ENCODE data around the gene IER5L.

Gene IER5L

DNA sequence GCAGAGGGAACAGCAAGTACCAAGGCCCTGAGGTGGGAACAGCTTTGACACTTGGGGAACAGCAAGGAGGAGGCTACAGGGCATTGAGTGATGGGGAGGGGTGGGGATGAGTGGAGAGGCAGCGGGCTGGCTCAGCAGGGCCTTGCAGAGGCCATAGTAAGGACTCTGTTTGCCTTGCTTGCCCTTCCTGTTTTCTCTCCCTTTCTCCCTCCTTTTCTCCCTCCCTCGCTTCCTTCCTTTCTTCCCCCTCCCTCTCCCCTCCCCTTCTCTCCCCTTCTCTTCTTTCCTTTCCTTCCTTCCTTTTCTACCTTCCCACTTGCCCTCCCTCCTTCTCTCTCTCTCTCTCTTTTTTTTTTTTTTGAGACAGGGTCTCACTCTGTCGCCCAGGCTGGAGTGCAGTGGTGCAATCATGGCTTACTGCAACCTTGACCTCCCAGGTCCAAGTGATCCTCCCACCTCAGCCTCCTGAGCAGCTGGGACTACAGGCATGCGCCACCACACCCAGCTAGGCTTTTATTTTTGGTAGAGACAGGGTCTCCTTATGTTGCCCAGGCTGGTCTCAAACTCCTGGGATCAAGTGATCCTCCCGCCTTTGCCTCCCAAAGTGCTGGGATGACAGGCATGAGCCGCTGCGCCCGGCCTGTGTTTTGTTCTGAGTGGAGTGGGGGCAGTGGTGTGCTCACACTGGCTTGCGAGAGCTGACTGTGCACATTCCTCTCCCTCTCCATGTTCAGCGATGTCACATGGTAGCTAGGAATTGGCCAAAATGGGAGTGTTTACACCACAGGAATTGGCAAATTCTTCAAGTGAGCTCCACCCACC, 17.1 kb downstream of the IER5L start:
- no peak for DNase-seq

DNA sequence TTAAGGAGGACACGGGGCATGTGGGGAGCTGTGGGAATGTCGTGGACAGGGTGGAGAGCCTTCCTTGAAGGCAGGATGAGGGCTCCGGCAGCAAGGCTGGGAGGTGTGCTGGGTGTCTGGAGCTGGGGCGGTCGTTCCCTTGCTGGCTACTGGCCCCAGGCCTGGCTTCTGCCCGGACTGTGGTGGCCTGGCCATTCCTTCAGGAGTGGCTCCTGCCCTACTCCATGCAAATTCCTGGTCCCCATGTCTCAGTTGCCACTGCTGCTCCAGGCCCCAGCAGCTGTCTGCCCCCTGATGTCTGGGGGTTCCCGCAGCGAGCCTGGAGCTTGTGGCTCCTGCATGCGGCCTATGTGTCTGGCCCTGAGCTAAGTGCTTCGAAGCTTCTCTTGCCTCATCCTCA, 21.9 kb downstream of the IER5L start:
- no peak for DNase-seq

DNA sequence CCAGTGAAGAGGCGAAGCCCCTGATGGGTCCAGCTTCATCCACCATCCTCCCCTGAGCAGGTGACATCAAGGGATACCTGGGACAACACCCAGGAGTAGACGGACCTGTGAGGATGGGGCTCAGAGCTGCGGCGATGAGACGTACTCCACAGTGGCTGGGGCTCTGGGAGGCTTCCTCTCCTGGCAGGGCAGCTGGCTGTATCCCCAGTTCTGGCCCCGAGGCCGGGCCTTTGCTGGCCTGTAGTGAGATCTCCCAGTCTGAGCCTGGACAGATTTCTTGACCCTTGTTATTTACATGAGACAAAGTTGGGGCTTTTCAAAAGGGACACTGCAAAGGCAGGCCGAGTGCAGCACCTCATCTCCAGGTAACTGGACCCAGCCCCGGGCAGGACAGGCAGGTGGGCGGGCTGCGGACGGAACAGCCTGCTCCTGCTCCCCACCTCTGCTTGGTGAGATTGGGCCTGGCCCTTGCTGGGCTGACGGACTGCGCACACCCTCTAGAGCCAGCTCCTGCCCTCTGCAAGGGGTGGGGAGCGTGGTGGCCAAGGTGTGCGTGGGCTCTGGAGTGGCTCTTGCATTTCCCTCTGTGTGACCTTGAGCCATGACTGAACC, 23.1 kb downstream of the IER5L start:
- DNase-seq: no peak

GRCh38 chr9:129151469-129151868, 26.6 kb downstream of the IER5L start:
- no peak for DNase-seq

GRCh38 chr9:129150672-129151211, 27.3 kb downstream of the IER5L start:
- DNase-seq: no peak

DNA sequence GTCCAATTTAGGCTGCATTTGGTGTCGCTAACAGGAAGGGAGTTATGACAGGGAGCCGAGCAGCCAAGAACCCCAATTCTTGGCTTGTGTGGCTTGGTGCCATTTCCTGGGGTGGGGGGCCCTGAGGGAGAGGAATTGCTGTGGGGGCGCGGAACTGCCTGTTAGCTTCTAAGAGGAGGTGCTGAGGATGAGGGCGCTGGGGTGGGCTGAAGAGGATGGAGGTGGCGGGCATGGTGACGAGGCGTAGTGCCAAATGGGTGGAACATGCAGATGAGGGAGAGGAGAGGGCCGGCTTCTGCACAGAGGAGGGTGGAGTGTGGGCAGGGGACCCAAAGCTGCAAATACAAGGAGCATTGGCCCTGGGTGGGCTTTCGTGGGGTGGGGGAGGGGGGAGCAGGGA, 27.9 kb downstream of the IER5L start:
- no peak for DNase-seq

DNA sequence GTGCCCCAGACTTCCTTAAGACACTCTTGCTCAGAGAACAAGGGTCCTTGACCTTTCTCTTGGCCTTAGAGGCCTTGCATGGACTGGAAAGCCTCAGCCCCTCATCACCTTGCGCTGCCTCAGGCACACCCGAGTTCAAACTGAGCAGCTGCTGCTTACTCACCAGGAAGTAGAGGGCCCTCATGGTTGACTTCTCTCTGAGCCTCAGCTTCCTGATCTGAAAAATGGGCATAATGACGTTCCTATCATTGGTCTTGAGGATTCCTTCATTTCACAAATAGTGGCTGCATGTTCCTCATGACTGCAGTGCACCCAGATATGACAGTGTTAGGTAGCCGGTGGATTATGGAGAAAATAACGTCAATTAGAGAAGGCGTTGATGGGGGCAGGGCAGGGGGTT, 28.6 kb downstream of the IER5L start:
- no peak for DNase-seq

DNA sequence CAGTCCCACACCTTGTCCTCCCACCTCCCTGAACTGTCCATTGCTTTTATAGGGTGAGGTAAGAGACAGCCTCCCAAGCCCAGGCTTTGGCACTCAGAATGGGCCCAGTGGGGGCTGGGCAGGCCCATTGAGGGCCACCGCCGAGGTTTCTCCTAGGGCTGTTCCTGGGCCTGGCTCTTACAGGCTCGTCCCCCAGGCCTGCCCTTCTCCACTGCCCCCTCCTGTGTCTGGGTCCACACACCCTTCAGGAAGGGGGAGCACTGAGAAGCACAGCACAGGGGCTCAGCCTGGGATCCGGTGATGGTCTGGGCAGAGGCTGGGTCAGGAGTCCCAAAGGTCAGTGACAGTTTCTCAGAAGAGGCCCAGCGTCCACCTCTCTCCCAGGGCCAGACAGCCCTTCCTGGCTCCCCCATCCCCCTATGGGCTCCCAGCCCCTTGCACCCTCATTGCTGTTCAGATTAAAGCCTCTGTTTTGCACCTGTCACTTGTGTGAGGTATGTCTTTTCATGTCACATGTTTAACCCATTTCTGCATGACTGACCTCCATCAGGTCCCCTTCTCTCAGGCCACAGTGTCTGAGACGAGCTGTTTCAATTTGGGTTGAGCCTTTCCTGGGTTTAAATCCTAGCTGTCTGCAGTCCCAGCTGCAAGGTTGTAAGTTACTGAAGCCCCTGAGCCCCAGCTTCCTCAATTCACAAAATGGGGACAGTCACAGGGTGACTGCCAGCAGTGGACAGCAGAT, 29.4 kb downstream of the IER5L start:
- DNase-seq: no peak

DNA sequence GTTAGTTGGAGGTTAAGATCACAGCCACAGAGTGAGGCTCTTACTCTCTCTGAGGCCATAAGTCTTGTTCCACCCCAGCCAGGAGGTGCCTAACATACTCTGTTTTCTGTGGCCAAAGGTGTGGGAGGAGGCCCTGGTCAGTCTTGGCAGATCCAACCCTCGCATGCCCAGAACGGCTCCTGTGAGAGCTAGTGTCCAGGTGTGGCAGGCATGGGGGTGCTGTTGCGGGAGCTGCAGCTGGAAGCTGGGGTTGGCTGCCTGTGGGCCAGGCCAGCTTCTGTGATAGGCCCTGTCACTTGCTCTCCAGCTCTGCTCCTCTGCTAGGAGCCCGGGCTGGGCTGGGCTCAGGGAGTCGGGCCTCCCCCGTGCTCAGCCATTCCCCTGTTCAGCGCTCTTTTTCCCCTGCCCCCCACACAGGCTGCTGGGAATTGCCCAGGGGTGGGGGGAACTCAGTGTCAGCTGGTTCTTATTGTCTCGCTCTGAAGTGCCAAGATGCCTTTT, 31.6 kb downstream of the IER5L start:
- no peak for DNase-seq

- no peak for DNase-seq
These were observed 32.2 kb downstream of the IER5L start for GRCh38 chr9:129145841-129146292.

DNA sequence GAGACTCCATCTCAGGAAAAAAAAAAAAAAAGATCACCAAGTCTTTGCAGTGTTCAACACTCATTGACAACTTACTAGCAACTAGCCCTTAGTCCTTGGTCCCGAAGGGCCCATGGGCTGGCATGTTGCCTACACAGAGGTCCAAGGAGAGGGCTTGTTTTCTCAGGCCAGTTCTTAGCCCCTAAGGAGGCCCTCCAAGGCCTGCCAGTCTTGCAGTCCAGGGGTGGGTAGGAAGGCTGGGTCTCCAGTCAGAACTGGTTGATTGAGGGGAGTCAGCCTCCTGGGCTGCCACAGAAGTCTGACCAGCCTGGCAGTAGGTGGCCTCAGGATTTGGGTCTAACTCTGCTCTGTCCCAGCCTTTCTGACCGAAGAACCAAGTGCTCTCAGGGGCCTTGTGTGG, 32.7 kb downstream of the IER5L start:
- DNase-seq: no peak

- no peak for DNase-seq
These were observed 34.8 kb downstream of the IER5L start for GRCh38 chr9:129143031-129143927.

GRCh38 chr9:129142138-129142935, 35.7 kb downstream of the IER5L start:
- no peak for DNase-seq

GRCh38 chr9:129141066-129142041, 36.7 kb downstream of the IER5L start:
- DNase-seq: no peak

GRCh38 chr9:129140397-129141065, 37.5 kb downstream of the IER5L start:
- DNase-seq: peak; percentile 34

DNA sequence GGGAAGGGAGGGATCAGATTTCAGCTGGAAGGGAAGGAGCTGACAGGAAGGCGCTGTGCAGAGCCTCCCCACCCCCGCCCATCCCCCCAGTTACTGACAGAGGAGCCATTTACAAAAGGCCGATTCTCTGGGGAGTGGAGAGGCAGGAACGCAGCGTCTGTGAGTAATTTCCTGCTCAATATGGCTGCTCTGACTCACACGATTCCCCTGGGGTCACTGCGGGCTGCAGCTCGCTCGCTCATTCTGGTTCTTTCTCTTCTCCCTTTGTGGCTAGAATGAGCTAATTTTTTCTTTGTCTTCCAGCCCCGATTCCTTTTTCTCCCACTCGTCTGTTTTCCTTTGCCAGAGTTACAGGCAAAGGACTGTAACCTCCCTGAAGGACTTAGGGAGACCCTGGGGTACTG, 38.1 kb downstream of the IER5L start:
- DNase-seq: peak; percentile 73

DNA sequence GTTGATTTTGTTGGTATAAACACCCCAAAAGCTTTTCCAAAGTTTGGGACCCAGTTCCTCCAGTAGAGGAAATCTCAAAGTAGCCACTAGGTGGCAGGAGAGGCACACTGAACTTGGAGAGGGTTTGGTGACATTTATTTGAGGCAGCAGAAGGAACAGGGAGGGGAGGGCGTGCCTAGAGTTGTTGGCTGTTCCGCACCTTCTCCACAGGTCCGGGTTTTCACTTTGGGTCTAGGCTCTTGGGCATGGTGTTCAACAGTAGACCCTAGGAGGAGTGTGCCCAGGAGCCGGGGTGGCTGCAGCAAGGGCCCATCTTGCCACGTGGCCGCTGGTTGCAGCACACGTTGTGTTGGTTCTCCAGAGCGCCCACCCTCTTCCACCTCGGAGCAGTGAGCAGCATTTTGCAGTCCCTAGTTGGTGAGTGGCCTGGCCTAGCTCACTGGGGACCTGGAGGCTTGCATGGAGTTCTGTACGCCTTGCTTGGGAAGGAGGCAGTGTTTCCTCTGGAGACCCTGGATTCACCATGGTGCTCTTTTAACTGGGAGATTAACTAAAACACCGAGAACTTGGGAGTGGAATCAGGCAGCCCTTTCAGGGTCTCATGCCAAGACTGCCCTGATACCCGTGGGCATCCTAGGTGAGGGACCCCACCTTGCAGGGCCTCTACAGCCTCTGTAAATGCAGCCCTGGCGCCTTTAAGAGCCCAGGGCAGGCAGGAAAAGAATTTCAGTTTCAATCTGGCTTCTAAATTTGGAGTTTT, 38.6 kb downstream of the IER5L start:
- peak; percentile 51 for DNase-seq

- DNase-seq: no peak
These were observed 39.4 kb downstream of the IER5L start for GRCh38 chr9:129138476-129139232.

Data from NCI-H524 treated with DMSO at 0.1 percent for 48 hours (cell line).